ENCODE data around the gene EIF2S1. TPM values are rescaled to one million over a fixed set of nuclear protein-coding genes. Genes with fewer than 3 reads are reported as not detected.

EIF2S1 gene
- total RNA-seq, 1 donor from 2014 or later, result 54.7 TPM

GRCh38 chr14:67395086-67395875 lies 35.2 kb downstream of the EIF2S1 start:
- no peak overlapping the region for H3K4me3 Mint-ChIP-seq

GRCh38 chr14:67395876-67396189 lies 35.7 kb downstream of the EIF2S1 start:
- no peaks in the 10 kb centered on the region for H3K36me3 Mint-ChIP-seq
- H3K4me1 Mint-ChIP-seq, result peaks cover 31% of the 10 kb centered on the region
- no peak for TF ChIP-seq CTCF (IDR thresholded peaks at IDR 0.05; ENCODE audit: unreplicated experiment)
- no peaks in the 10 kb centered on the region for H3K9me3 Mint-ChIP-seq
- no peak overlapping the region for H3K4me3 Mint-ChIP-seq
- H3K27me3 Mint-ChIP-seq (ENCODE audit: low read depth), result no peaks in the 10 kb centered on the region
- DNase-seq (ENCODE audit: low spot score in 2 of 2, unreplicated experiment in 2 of 2), result no peak
- no peak overlapping the region for H3K27ac Mint-ChIP-seq

More at GRCh38 chr14:67395086-67395875, 35.2 kb downstream of the EIF2S1 start:
- H3K9me3 Mint-ChIP-seq, result no peaks in the 10 kb centered on the region
- H3K4me1 Mint-ChIP-seq, result peaks cover 34% of the 10 kb centered on the region
- no peaks in the 10 kb centered on the region for H3K27me3 Mint-ChIP-seq (ENCODE audit: low read depth)
- no peak overlapping the region for H3K27ac Mint-ChIP-seq
- DNase-seq (ENCODE audit: low spot score in 2 of 2, unreplicated experiment in 2 of 2), result no peak
- TF ChIP-seq CTCF (IDR thresholded peaks at IDR 0.05; ENCODE audit: unreplicated experiment), result no peak
- H3K36me3 Mint-ChIP-seq, result no peaks in the 10 kb centered on the region

- no peak for DNase-seq (ENCODE audit: low spot score in 2 of 2, unreplicated experiment in 2 of 2)
Observed at GRCh38 chr14:67396381-67396970, 36.3 kb downstream of the EIF2S1 start.

GRCh38 chr14:67397536-67397935 lies 37.4 kb downstream of the EIF2S1 start:
- Mint-ChIP-seq H3K4me1 (peaks cover 19% of the 10 kb centered on the region), H3K27ac (no peak overlapping the region), H3K36me3 (no peaks in the 10 kb centered on the region), H3K27me3 (ENCODE audit: low read depth) (no peaks in the 10 kb centered on the region), H3K4me3 (no peak overlapping the region), H3K9me3 (peaks cover 2% of the 10 kb centered on the region)
- TF ChIP-seq CTCF (IDR thresholded peaks at IDR 0.05; ENCODE audit: unreplicated experiment), result no peak
- DNase-seq (ENCODE audit: low spot score in 2 of 2, unreplicated experiment in 2 of 2), result no peak

More at GRCh38 chr14:67396381-67396970, 36.3 kb downstream of the EIF2S1 start:
- peak overlapping the region; percentile 18 for H3K27ac Mint-ChIP-seq
- H3K9me3 Mint-ChIP-seq, result no peaks in the 10 kb centered on the region
- H3K4me1 Mint-ChIP-seq, result peaks cover 28% of the 10 kb centered on the region
- H3K27me3 Mint-ChIP-seq (ENCODE audit: low read depth), result no peaks in the 10 kb centered on the region
- H3K4me3 Mint-ChIP-seq, result no peak overlapping the region
- TF ChIP-seq CTCF (IDR thresholded peaks at IDR 0.05; ENCODE audit: unreplicated experiment), result no peak
- no peaks in the 10 kb centered on the region for H3K36me3 Mint-ChIP-seq

- H3K27me3 Mint-ChIP-seq (ENCODE audit: low read depth), result no peaks in the 10 kb centered on the region
- no peak for DNase-seq (ENCODE audit: low spot score in 2 of 2, unreplicated experiment in 2 of 2)
- peaks cover 11% of the 10 kb centered on the region for H3K4me1 Mint-ChIP-seq
- TF ChIP-seq CTCF (IDR thresholded peaks at IDR 0.05; ENCODE audit: unreplicated experiment), result no peak
- H3K27ac Mint-ChIP-seq, result no peak overlapping the region
- no peak overlapping the region for H3K4me3 Mint-ChIP-seq
- peaks cover 5% of the 10 kb centered on the region for H3K9me3 Mint-ChIP-seq
- H3K36me3 Mint-ChIP-seq, result no peaks in the 10 kb centered on the region
Observed at GRCh38 chr14:67400434-67400833, 40.3 kb downstream of the EIF2S1 start.
